HUES48 (cell line): ENCODE measurements around the gene CLSTN2.

ENCODE experiments used
- H3K27ac ChIP-seq: one replicate; pipeline ENCODE4 v1.7.0; 2013; ENCODE audit warnings: low read depth, low read length, inconsistent platforms
- H3K27me3 ChIP-seq: 2 replicates; pipeline ENCODE4 v1.6.1; 2013; ENCODE audit warnings: mild to moderate bottlenecking, low read length; ENCODE audit not compliant: control insufficient read depth, insufficient read depth
- H3K36me3 ChIP-seq: 2 replicates; pipeline ENCODE4 v1.6.1; 2013; ENCODE audit warnings: low read length; ENCODE audit not compliant: control insufficient read depth, insufficient read depth
- H3K4me1 ChIP-seq: 2 replicates; pipeline ENCODE4 v1.6.1; 2013; ENCODE audit warnings: mild to moderate bottlenecking, low read length; ENCODE audit not compliant: control insufficient read depth, insufficient read depth
- H3K4me3 ChIP-seq: 2 replicates; pipeline ENCODE4 v1.5.1; 2013; ENCODE audit warnings: mild to moderate bottlenecking, low read depth, low read length
- H3K9ac ChIP-seq: 2 replicates; pipeline ENCODE4 v1.6.1; 2013; ENCODE audit warnings: mild to moderate bottlenecking, low read depth, low read length, moderate library complexity
- H3K9me3 ChIP-seq: 2 replicates; pipeline ENCODE4 v1.6.1; 2013; ENCODE audit warnings: low read length; ENCODE audit not compliant: control insufficient read depth, insufficient read depth

The CLSTN2 gene

GRCh38 chr3:140097874-140098635 lies 163.1 kb downstream of the CLSTN2 start:
- Histone ChIP-seq H3K27ac (no peak overlapping the region), H3K4me1 (no peaks in the 10 kb centered on the region), H3K4me3 (no peak overlapping the region), H3K36me3 (no peaks in the 10 kb centered on the region), H3K27me3 (no peaks in the 10 kb centered on the region), H3K9me3 (no peaks in the 10 kb centered on the region), H3K9ac (no peak overlapping the region)

DNA sequence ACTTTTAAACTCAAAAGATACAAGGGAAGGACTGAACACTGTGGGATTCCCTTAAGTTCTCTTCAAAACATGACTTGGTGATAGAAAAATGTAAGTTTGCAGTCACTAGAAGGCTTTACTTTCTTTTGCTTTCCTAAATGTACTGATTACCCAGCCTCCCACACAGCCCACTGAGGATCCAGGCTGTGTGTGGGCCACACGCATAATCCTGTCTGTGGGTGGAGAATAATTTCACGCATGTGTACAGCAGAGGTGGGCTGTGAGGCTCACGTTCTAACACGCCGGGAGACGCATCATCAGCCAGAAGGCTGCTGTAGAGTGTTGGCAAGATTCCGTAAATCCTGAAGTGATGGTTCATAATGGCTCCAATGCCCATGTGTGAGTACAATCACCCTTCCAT lies 165.5 kb downstream of the CLSTN2 start:
- Histone ChIP-seq H3K27me3 (no peaks in the 10 kb centered on the region), H3K27ac (no peak overlapping the region), H3K4me3 (no peak overlapping the region), H3K9ac (no peak overlapping the region), H3K4me1 (no peaks in the 10 kb centered on the region), H3K9me3 (no peaks in the 10 kb centered on the region), H3K36me3 (no peaks in the 10 kb centered on the region)

DNA sequence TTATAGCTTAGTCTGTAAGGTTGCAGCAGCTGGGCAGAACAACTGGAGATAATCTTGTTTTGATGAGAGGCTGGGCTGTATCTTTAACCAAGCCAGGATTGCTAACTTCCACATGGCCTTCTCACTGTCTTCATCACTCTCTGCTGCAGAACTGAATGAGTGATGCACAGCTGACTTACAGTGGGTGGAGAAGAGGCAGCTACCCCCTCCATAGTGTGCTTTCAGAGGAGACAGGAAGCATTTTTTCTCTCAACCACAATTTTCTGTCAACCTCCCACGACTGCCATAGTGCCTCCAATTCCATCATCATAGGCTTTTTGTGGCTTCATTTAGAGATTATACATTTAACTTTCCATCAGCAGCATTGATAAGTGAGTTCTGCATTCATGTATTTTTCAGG lies 168.2 kb downstream of the CLSTN2 start:
- no peak overlapping the region for H3K4me3 ChIP-seq
- no peaks in the 10 kb centered on the region for H3K4me1 ChIP-seq

GRCh38 chr3:140103986-140104645 lies 169.1 kb downstream of the CLSTN2 start:
- H3K9me3 ChIP-seq = no peaks in the 10 kb centered on the region
- H3K4me1 ChIP-seq = no peaks in the 10 kb centered on the region
- no peaks in the 10 kb centered on the region for H3K36me3 ChIP-seq
- H3K27me3 ChIP-seq = no peaks in the 10 kb centered on the region
- no peak overlapping the region for H3K4me3 ChIP-seq
- no peak overlapping the region for H3K9ac ChIP-seq
- H3K27ac ChIP-seq = no peak overlapping the region

More for the DNA sequence above, 168.2 kb downstream of the CLSTN2 start:
- Histone ChIP-seq H3K36me3 (no peaks in the 10 kb centered on the region), H3K9me3 (no peaks in the 10 kb centered on the region), H3K9ac (no peak overlapping the region), H3K27ac (no peak overlapping the region), H3K27me3 (no peaks in the 10 kb centered on the region)

DNA sequence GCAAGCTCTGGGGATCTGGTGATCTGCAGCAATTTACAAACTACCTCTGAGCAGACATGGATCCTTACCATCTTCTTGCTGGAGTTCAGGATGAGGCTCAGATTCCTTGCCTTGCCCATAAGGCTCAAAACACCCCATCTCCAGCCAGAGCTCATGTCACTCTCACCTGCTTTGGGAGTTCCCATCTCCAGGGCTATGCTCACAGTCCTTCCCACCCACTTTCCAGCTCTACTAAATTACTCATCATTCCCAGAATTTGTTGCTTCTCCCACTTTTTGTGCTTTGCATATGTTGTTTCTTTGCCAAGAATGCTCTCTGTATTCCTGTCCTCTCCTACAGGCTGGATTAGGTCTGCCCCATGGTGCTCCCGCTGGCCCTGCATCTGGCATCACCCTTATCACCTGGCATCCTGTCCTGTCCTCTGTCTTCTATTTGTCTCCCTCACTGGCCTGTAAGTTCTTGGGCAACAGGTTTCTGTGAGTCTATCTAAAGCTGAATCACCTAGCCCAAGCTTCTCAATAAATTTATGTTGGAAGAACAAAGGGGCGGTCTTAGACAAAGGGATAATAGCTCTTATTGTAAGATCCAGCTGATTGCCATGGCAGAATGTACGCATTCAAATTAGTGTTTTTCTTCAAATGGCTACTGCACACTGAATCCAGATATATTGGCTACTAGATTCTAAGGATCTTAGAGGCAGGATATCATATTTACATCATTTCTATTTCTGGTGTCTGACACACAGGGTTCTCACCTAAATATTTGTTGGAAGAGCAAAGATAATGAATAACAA lies 179.2 kb downstream of the CLSTN2 start:
- Histone ChIP-seq H3K27ac (no peak overlapping the region), H3K4me3 (no peak overlapping the region), H3K27me3 (no peaks in the 10 kb centered on the region), H3K4me1 (no peaks in the 10 kb centered on the region), H3K9ac (no peak overlapping the region), H3K9me3 (no peaks in the 10 kb centered on the region), H3K36me3 (no peaks in the 10 kb centered on the region)

GRCh38 chr3:140114789-140115080 lies 179.8 kb downstream of the CLSTN2 start:
- no peaks in the 10 kb centered on the region for H3K27me3 ChIP-seq
- H3K36me3 ChIP-seq = no peaks in the 10 kb centered on the region

GRCh38 chr3:140117096-140117526 lies 182.1 kb downstream of the CLSTN2 start:
- H3K9me3 ChIP-seq = no peaks in the 10 kb centered on the region
- no peak overlapping the region for H3K4me3 ChIP-seq
- H3K27ac ChIP-seq = no peak overlapping the region
- no peaks in the 10 kb centered on the region for H3K36me3 ChIP-seq
- H3K9ac ChIP-seq = no peak overlapping the region
- H3K4me1 ChIP-seq = no peaks in the 10 kb centered on the region
- no peaks in the 10 kb centered on the region for H3K27me3 ChIP-seq

More at GRCh38 chr3:140114789-140115080, 179.8 kb downstream of the CLSTN2 start:
- Histone ChIP-seq H3K9me3 (no peaks in the 10 kb centered on the region), H3K4me1 (no peaks in the 10 kb centered on the region), H3K4me3 (no peak overlapping the region), H3K27ac (no peak overlapping the region), H3K9ac (no peak overlapping the region)

DNA sequence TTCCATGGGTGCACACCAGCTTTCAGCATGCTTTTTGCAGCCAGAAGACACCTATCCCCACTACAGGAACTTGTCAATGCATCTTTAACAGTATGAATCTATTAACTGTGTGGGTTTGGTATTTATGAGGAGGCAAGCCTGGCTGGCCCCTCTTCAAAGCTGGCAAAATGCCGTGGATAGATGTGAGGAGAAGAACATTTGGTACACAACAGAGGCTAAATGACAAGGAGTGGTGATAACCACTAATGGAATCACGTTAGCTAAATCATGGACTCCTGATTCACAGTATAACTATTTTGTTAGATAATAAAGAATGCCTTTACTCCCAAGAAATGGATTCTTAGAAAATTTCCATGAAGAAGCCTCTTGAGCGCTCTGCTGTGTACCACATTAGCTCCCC lies 187.2 kb downstream of the CLSTN2 start:
- no peaks in the 10 kb centered on the region for H3K27me3 ChIP-seq

DNA sequence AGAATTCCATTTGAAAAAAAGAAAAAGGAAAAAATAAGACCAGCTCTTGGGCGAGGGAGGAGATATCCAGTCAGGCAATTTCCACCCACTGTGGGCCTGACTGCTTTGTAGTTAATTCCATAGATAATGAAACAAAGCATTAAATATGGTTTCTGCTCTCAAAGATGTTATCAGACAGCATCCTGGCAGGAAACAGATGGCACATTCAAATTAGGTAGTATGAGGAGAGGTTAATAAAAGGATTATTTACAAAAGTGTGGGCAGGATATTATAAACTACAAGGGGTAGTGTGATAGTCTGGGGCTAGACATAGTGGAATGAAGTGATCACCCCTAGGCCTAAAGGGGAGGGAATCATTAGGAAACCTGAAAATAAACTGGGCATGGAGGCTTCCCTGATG lies 193.2 kb downstream of the CLSTN2 start:
- H3K9me3 ChIP-seq = no peaks in the 10 kb centered on the region

More for the DNA sequence above, 187.2 kb downstream of the CLSTN2 start:
- no peak overlapping the region for H3K4me3 ChIP-seq
- no peak overlapping the region for H3K9ac ChIP-seq
- H3K4me1 ChIP-seq = no peaks in the 10 kb centered on the region
- H3K27ac ChIP-seq = no peak overlapping the region
- no peaks in the 10 kb centered on the region for H3K36me3 ChIP-seq
- H3K9me3 ChIP-seq = no peaks in the 10 kb centered on the region

GRCh38 chr3:140128631-140129030 lies 193.6 kb downstream of the CLSTN2 start:
- H3K4me3 ChIP-seq = no peak overlapping the region
- H3K4me1 ChIP-seq = peaks cover 6% of the 10 kb centered on the region; the same call in 1 of the 2 replicates
- no peaks in the 10 kb centered on the region for H3K9me3 ChIP-seq
- no peak overlapping the region for H3K27ac ChIP-seq
- no peaks in the 10 kb centered on the region for H3K27me3 ChIP-seq
- H3K9ac ChIP-seq = no peak overlapping the region
- no peaks in the 10 kb centered on the region for H3K36me3 ChIP-seq

More for the DNA sequence above, 193.2 kb downstream of the CLSTN2 start:
- Histone ChIP-seq H3K27ac (no peak overlapping the region), H3K4me3 (no peak overlapping the region), H3K4me1 (peaks cover 6% of the 10 kb centered on the region; the same call in 1 of the 2 replicates), H3K27me3 (no peaks in the 10 kb centered on the region), H3K36me3 (no peaks in the 10 kb centered on the region), H3K9ac (no peak overlapping the region)
